HG02759 (cell line): ENCODE data around the gene NFRKB.

Experiments
- ATAC-seq: cut with Tn5 transposase; IDR thresholded peaks from one replicate; pipeline ENCODE4 v1.9.1; 2021; ENCODE audit warnings: mild to moderate bottlenecking, moderate library complexity; ENCODE audit not compliant: unreplicated experiment

NFRKB gene

GRCh38 chr11:129846508-129847335 lies 48.7 kb downstream of the NFRKB start:
- ATAC-seq, result no peak
